IPS-NIHi7 (cell line): ENCODE data around the gene ZMIZ2.
A peak's percentile ranks its signal among the peaks of the same experiment; 100 is the strongest.
"Not testable (repeated sequence)": the region's sequence is repeated elsewhere in the genome, so short reads cannot be mapped to it uniquely, and the experiment has no call there.

Source experiments
- DNase-seq: peaks from one replicate; pipeline ENCODE4 v3.0.0; 2012; ENCODE audit warnings: mixed read lengths; ENCODE audit errors: extremely low spot score

ZMIZ2 gene

GRCh38 chr7:44748045-44748947, at the start of gene ZMIZ2:
Gene ZMIZ2 (plus strand): TSS chr7:44748847. CDS start chr7:44756250, 7,403 bp downstream.
- DNase-seq: peak; percentile 98

- not testable (repeated sequence) for DNase-seq
Measured at GRCh38 chr7:44699598-44699997, 49.0 kb upstream of the ZMIZ2 start.

- no peak for DNase-seq
Measured at GRCh38 chr7:44700322-44700721, 48.3 kb upstream of the ZMIZ2 start.

GRCh38 chr7:44703391-44703790, 45.3 kb upstream of the ZMIZ2 start:
- DNase-seq: not testable (repeated sequence)

GRCh38 chr7:44703921-44704320, 44.7 kb upstream of the ZMIZ2 start:
- no peak for DNase-seq

GRCh38 chr7:44705434-44705833, 43.2 kb upstream of the ZMIZ2 start:
- DNase-seq: no peak

GRCh38 chr7:44706788-44707557, 41.7 kb upstream of the ZMIZ2 start:
- no peak for DNase-seq

- DNase-seq: no peak
Measured at GRCh38 chr7:44707558-44708230, 41.0 kb upstream of the ZMIZ2 start.

- no peak for DNase-seq
Measured at GRCh38 chr7:44709011-44709915, 39.4 kb upstream of the ZMIZ2 start.

- no peak for DNase-seq
Measured at GRCh38 chr7:44709945-44710596, 38.6 kb upstream of the ZMIZ2 start.

GRCh38 chr7:44711528-44711927, 37.1 kb upstream of the ZMIZ2 start:
- no peak for DNase-seq

- DNase-seq: no peak
Measured at GRCh38 chr7:44712012-44712411, 36.6 kb upstream of the ZMIZ2 start.

GRCh38 chr7:44713141-44713540, 35.5 kb upstream of the ZMIZ2 start:
- DNase-seq: peak; percentile 11

- no peak for DNase-seq
Measured at GRCh38 chr7:44713680-44714335, 34.8 kb upstream of the ZMIZ2 start.

GRCh38 chr7:44716205-44716604, 32.4 kb upstream of the ZMIZ2 start:
- DNase-seq: no peak

- no peak for DNase-seq
Measured at GRCh38 chr7:44720301-44720700, 28.3 kb upstream of the ZMIZ2 start.

- DNase-seq: peak; percentile 5
Measured at GRCh38 chr7:44724276-44724675, 24.4 kb upstream of the ZMIZ2 start.

- not testable (repeated sequence) for DNase-seq
Measured at GRCh38 chr7:44726250-44726649, 22.4 kb upstream of the ZMIZ2 start.

GRCh38 chr7:44727158-44727936, 21.3 kb upstream of the ZMIZ2 start:
- peak; percentile 12 for DNase-seq
